Transverse colon (tissue), 4 donors: Measurements from ENCODE around the gene DLG4. TPM values are rescaled to one million over a fixed set of nuclear protein-coding genes. Genes with fewer than 3 reads are reported as not detected.

Source experiments
- DNase-seq: peaks from one replicate; pipeline ENCODE4 v3.0.0-alpha.2; 2019
- H3K27ac ChIP-seq, 4 donors: fragments of 200-600 bp; sonication (generic); 2 replicates each; pipeline ENCODE4 v1.5.1; 2016 to 2018; ENCODE audit warnings: inconsistent platforms in 4 of 4
- H3K27me3 ChIP-seq: fragments of 200-600 bp; sonication (generic); 2 replicates; pipeline ENCODE4 v1.5.1; 2017; ENCODE audit warnings: inconsistent platforms
- H3K36me3 ChIP-seq, 4 donors: fragments of 200-600 bp; sonication (generic); 2 replicates each; pipeline ENCODE4 v1.5.1; 2017 to 2019; ENCODE audit warnings: inconsistent platforms in 4 of 4
- H3K4me1 ChIP-seq, 4 donors: fragments of 200-600 bp; sonication (generic); 2 replicates each; pipeline ENCODE4 v1.5.1; 2017 to 2020; ENCODE audit warnings: inconsistent platforms in 4 of 4
- H3K4me3 ChIP-seq, 4 donors: fragments of 200-600 bp; sonication (generic); 1 replicate in 1 of 4; 2 replicates in 3 of 4; pipeline versions ENCODE4 v1.5.1 to v1.6.1; 2017 to 2019; ENCODE audit warnings: inconsistent platforms in 4 of 4
- H3K9me3 ChIP-seq, 2 donors: fragments of 200-600 bp; sonication (generic); 2 replicates each; pipeline ENCODE4 v1.5.1; 2017 to 2019; ENCODE audit warnings: inconsistent platforms in 2 of 2
- CTCF ChIP-seq, 5 experiments: fragments of 200-600 bp in 3 of 5; fragments of 450-650 bp in 2 of 5; sonication (generic) in 3 of 5; IDR thresholded peaks; 1 replicate in 2 of 5; 2 replicates in 3 of 5; pipeline ENCODE4 v1.5.1; 2016 to 2017; ENCODE audit warnings: antibody characterized with exemption in 5 of 5, inconsistent platforms in 3 of 5, mild to moderate bottlenecking in 2 of 5, moderate library complexity in 1 of 5
- EP300 ChIP-seq: sonication (generic); formaldehyde crosslinking; IDR thresholded peaks from one replicate; pipeline ENCODE4 v1.6.1; 2017; ENCODE audit warnings: antibody characterized with exemption, low read depth
- POLR2A ChIP-seq: fragments of 450-650 bp; IDR thresholded peaks from one replicate; pipeline ENCODE4 v1.6.1; 2016; ENCODE audit warnings: antibody characterized with exemption, mild to moderate bottlenecking, moderate library complexity
- POLR2AphosphoS5 ChIP-seq, 3 donors: sonication (generic); formaldehyde crosslinking; IDR thresholded peaks; one replicate each; pipeline ENCODE4 v1.6.1; 2016; ENCODE audit warnings: antibody characterized with exemption in 3 of 3
- WGBS, 2 donors: methylation state at CpG; one replicate each; pipeline ENCODE4 v1.1.5; 2018; ENCODE audit warnings: low coverage in 1 of 2; 5-methylcytosine and 5-hydroxymethylcytosine counted together
- in situ Hi-C, 4 donors: fragments of 200-750 bp; cut with MboI; loops; one replicate each; pipeline versions ENCODE4 v1.15.0 to v1.15.1; 2017; ENCODE audit warnings: low sequenced_read_pairs in 3 of 4, low pct_ligation_motif_present in 1 of 4, low pct_unique_long_range_greater_than_20kb in 1 of 4
- intact Hi-C: fragments of 100-400 bp; cut with DNase I; formaldehyde crosslinking; loops from one replicate; pipeline ENCODE4 v1.15.1; 2023; ENCODE audit warnings: low total_unique reads
- total RNA-seq, 4 donors: library from RNA; depleted of rRNA; stranded (reverse); fragments of >200 nt; gene quantifications; one replicate each; pipeline ENCODE4 v1.1.0, GENCODE V29; 2016

Gene DLG4
- total RNA-seq, 4 donors from 2014 or later: 2.4 to 15.7 (median 6.1) TPM

- intact Hi-C loops: no loop called here
- no peak within 1 kb of the TSS for H3K27ac ChIP-seq
- WGBS, 2 donors: 29 to 54% methylated on average over 4 to 20 of the region's 20 CpGs
- no peak within 1 kb of the TSS for H3K4me3 ChIP-seq
- TF ChIP-seq POLR2AphosphoS5 (IDR thresholded peaks at IDR 0.05) (no peak), EP300 (no peak), CTCF (IDR thresholded peaks at IDR 0.05) (no peak), POLR2A (no peak)
- H3K4me1 ChIP-seq: peaks cover 3 to 22% (median 14%) of the 10 kb centered on the region in 4 donors
- H3K9me3 ChIP-seq: no peaks in the 10 kb centered on the region
- H3K36me3 ChIP-seq: no peaks in the 10 kb centered on the region
- H3K27me3 ChIP-seq: peaks cover 16% of the 10 kb centered on the region
- in situ Hi-C loops: no loop called here
- no peak for DNase-seq
Observed at GRCh38 chr17:7179317-7180254, 40.0 kb downstream of the DLG4 start, which contains the start of gene ASGR1. Gene ASGR1 (minus strand): TSS chr17:7179370. CDS start chr17:7178563, 807 bp downstream.

- WGBS, 2 donors: 70 to 100% methylated on average over 1 to 11 of the region's 11 CpGs
- Histone ChIP-seq H3K9me3 (no peaks in the 10 kb centered on the region), H3K36me3 (no peaks in the 10 kb centered on the region), H3K27ac (no peak overlapping the region), H3K4me3 (no peak overlapping the region), H3K27me3 (peaks cover 16% of the 10 kb centered on the region), H3K4me1 (peaks cover 3 to 18% (median 14%) of the 10 kb centered on the region in 4 donors)
- DNase-seq: no peak
- in situ Hi-C loops (no loop called here), intact Hi-C loops (no loop called here)
- no peak for TF ChIP-seq POLR2AphosphoS5 (IDR thresholded peaks at IDR 0.05)
- no peak for TF ChIP-seq EP300
Observed at GRCh38 chr17:7178973-7179316, 40.7 kb downstream of the DLG4 start.

- Histone ChIP-seq H3K9me3 (no peaks in the 10 kb centered on the region), H3K4me1 (peaks cover 3 to 15% (median 14%) of the 10 kb centered on the region in 4 donors), H3K27ac (no peak overlapping the region), H3K27me3 (peaks cover 16% of the 10 kb centered on the region), H3K4me3 (peak overlapping the region in 2 of 4 donors; percentile 27 to 38), H3K36me3 (no peaks in the 10 kb centered on the region)
- no peak for DNase-seq
- in situ Hi-C loops: no loop called here
- no peak for TF ChIP-seq EP300
- no peak for TF ChIP-seq CTCF (IDR thresholded peaks at IDR 0.05)
- TF ChIP-seq POLR2AphosphoS5 (IDR thresholded peaks at IDR 0.05): no peak
- no peak for TF ChIP-seq POLR2A
- WGBS, 2 donors: 5% methylated on average over 18 of the region's 18 CpGs; no CpG with 5 or more reads in 1 of the 2 donors
- intact Hi-C loops: no loop called here
Observed at GRCh38 chr17:7177954-7178477, 41.6 kb downstream of the DLG4 start.

- in situ Hi-C loops: no loop called here
- H3K9me3 ChIP-seq: no peaks in the 10 kb centered on the region
- H3K36me3 ChIP-seq: no peaks in the 10 kb centered on the region
- DNase-seq: peak; percentile 71
- TF ChIP-seq CTCF (IDR thresholded peaks at IDR 0.05): peak; percentile 70 to 88 (median 84)
- TF ChIP-seq POLR2AphosphoS5 (IDR thresholded peaks at IDR 0.05): no peak
- no peak for TF ChIP-seq POLR2A
- no peak for TF ChIP-seq EP300
- peaks cover 16% of the 10 kb centered on the region for H3K27me3 ChIP-seq
- peaks cover 3 to 15% (median 14%) of the 10 kb centered on the region in 4 donors for H3K4me1 ChIP-seq
- H3K27ac ChIP-seq: no peak overlapping the region
- WGBS, 2 donors: 3% methylated on average over 7 to 31 of the region's 31 CpGs
- intact Hi-C loops: no loop called here
- peak overlapping the region in 2 of 4 donors; percentile 27 to 38 for H3K4me3 ChIP-seq
Observed at GRCh38 chr17:7177191-7177953, 42.3 kb downstream of the DLG4 start.
